GM19467 (cell line): Measurements from ENCODE around the gene BLID.

Source experiments
- ATAC-seq: cut with Tn5 transposase; IDR thresholded peaks from one replicate; pipeline ENCODE4 v1.9.1; 2021; ENCODE audit warnings: mild to moderate bottlenecking, moderate library complexity; ENCODE audit not compliant: unreplicated experiment

The BLID gene

DNA sequence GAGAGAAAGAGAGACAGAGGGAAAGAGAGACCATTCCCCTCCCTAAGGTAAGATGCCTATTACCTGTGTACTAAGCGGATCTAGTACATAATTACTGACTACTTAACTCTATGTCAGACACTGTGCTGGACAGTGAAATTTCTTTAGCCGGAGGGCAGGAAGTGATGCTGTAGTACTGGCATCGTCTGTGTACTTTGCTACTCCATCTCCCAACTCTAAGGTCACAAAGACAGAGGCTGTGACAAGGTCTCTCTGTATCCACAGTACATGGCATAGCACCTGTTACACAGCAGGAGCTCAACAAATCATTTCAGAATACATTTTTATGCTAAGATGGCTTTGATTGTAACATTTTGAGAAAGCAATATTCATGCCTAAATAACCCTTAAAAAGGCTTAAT, 9.0 kb downstream of the BLID start:
- ATAC-seq = no peak

DNA sequence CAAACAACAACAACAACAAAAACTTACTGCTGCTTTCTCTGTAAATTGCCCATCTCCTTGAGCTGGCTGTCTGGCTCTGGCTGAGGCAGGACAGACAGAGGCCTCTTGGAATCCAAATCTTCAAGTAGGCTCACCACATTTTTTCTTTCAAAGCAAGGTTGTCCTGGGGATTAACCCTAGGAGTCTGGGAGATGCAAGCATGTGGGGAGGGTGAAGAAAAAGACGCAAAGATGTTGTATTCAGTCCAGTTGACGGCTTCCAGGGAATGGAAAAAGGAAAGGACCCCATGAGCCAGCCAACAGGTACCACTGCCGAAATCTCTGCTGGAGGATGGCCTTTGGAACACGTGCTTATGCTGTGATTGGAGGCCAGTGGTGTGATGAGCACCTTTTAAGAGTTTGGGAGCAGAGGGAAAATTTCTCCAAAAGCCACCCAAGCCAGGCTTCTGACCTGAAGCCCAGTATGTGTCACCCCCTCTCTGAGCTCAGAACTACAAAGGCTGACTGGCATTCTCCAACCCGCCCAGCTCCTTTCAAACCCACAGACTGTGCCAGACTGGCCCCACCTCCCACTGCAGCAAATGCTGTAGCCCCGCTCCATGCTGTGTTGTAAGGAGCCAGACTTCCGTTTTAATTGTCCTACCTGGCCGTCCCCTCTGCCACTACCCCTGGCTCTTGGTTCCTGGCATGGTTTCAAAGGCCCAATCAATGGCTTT, 10.8 kb downstream of the BLID start:
- ATAC-seq = no peak

DNA sequence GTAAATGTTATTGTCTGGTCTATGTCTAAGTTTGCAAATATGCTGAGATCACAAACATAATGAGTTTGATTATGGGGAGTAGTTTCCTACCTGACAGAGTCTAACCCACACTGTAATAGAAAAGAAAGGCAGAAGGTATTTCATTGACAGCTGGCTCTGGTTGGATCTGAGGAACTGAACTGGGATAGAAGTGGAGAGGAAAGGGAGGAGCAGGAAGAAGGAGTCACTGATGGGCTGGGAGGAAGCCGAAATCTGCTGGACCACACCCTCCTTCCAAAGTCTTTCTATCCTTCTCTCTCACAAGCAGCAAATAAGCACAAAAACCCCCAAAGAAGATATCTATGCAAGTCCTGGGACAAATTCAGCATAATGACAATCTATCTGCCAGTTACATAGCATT, 11.7 kb downstream of the BLID start:
- no peak for ATAC-seq

DNA sequence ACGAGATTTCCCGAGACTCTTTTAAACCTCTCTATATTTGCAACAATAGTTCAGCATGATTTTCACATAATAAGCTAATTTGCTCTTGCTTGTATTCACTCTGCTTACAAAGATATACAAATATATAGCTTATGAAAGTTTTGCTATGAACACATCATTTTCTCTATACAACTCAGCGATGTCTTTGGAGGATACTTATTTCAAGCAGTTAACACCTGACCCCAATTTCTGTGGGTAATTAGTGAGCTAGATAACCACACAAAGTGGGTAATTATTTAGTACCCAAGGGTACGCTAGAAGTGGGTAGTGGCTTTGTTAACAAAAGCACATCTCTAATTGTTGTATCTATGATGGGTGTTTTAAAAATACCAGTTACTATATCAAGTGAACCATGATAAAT, 12.3 kb downstream of the BLID start:
- no peak for ATAC-seq

DNA sequence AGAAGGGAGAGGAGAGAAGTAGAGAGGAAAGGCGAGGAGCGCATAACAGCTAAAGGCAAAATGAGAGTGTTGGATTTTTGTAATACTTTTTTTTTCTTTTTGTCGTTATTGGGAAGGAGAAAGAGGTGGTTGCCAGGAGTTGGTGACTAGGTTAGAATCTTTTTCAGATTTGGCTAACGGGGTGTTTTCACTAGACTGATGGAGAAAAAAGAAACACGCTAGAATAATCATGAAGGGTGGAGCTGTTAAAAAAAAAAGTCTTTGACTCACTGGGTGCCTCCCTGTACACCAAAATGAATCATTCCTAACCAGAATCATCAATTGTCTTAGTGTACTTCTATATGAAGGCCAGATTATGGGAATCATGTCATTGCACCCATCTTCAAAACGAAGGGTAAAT, 12.7 kb downstream of the BLID start:
- ATAC-seq = no peak

DNA sequence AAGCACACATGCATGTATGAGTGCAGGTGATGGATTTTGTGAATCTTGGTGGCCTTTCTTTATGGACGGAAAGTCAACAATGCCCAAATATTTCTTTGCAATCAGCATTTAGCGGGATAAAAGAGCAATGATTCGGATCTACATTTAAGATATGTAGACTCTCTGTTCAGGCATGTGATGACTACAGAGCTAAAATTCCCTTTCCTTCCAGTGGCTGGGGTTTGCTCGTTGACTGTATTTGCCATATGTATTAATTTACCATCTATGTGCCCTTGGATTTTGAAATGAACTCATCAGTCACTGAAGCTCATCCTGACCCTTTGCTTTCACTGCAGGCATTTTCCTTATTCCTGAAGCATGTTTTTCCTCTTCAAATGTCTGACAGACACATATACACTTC, 13.6 kb downstream of the BLID start:
- no peak for ATAC-seq

DNA sequence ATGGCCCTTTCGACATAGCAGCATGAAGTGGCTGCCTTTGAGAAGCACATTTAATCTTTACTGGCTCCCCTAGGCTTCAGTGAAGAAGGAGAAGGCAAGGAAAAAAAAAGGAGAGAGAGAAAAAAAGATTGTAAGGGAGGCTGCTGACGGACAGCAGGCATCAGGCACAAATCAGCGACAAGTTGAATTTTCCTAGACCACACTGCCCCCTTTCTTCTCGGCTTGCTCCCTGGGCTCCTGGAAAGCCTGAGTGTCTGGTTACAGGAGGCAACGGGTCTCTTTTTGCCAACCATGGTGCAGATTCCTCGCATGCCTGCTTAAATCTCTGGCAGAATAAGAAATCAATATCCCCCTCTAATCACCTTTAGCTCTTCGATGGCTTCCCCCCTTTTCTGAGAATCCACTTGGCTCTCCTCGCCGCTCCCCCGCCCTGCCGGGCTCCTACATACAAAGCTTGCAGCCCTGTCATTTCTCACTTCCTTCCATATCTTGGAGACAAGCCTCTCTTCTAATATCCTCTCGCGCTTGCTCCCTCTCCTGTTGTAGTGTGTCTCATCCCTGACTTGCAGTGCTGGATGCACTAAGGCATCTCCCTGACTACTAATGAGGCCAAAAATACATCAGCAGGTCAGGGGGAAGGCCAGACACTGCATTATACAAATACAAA, 14.3 kb downstream of the BLID start:
- ATAC-seq = no peak

DNA sequence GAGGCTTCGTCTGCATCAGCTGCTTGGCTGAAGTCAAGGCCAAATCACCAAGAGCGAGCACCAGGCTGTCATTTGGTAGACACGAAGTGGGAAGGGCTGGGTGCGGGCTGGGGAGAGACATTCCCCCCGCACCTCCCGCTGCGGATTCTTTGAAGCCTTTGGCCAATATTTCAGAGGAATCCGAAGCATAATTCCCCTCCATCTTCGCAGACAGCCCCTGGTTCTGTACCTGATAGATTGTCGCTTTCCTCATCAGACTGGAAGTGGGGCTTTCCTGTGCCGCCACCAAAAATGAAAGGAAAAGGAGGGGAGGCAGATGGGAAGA, 15.3 kb downstream of the BLID start:
- no peak for ATAC-seq

DNA sequence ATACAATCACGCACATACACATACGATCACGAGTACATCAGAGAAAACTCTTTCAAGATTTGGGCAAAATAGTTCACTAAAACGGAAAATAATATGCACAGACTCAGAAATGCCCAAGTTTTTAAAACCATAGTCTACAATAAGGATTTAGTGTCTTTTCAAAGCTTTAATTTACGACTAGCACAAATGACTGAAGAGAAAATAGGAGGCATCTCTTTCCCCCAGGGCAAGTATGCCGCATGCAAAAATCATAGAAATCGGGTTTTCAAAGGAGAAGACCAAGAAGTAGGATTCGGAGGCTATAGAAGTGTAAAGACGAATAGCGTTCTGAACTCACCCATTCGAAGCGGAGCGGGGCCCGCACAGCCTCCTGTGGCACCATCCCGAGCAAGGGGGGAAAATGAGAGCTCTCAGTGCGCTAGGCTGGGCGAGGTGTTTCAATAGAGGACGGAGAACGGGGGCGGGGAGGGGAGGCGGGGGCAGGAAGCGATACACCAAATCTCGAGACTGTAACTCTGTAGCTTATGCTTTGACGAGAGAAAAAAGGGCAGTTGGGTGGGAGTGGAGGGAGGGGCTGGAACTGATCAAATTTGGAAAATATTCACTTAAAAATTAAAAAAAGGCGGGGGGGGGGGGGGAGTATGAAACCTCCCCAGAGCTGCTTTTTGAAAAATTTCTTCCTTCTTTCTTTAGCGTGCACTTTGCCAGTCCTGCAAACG, 15.8 kb downstream of the BLID start:
- no peak for ATAC-seq

DNA sequence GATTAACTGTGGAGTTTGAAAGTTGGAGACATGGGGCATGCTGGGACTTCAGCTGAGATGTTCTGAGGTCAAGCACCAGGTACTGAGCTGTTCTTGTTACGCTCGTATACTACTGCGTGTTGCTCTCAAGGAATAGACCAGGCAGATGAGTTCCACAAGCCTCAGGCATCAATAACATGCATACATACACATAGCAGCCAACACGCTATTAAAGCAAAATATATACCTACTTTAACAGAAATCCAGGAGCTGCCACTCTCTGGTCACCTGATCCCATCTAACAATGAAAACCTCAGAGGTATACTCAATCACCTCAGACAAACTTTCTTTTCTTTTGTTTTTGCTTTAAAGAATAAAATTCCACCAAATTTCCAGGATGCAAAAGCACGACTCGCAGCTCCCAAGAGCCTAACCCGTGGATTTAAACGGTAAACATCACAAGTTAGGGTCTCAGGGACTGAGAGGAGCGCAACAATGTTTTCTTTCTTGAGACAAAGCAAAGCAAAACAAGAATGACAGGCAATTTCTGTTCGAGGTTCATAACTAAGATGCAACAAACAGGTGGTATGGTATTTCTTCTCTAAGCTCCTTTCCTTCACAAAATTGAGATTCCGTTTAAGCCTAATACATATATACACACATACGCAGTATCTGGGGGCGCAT, 16.5 kb downstream of the BLID start:
- no peak for ATAC-seq

DNA sequence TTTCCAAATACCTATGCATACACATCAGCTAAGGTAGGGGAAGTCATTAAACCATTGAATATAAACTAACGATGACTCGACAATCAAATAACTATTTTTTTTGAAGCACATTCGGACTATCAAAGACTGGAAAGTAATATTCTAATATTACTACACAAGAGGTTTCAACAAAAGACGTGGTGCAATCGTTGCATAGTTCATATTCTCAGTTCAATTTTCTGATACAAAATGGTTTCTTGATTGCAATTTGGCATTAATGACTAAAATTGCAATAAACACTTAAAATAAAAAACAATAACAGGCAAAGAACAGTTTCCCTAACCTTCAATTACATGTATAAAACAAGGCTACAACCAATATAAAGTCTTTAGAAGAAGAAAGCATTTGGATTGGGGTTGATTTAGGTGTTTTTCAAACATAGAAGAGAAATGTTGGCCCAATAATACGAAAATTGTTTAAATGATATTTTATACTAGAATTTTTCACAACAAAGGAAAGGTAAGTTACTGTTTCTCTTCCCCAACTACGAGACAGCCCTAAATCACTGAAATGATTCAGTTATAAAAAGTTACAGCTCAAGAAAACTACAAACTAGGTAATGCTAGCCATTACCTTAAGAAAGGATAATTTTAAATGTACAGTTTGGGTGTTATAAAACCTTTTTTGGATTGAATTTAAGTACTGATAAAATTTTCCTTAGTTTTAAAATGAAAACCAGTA, 17.6 kb downstream of the BLID start:
- ATAC-seq = no peak

DNA sequence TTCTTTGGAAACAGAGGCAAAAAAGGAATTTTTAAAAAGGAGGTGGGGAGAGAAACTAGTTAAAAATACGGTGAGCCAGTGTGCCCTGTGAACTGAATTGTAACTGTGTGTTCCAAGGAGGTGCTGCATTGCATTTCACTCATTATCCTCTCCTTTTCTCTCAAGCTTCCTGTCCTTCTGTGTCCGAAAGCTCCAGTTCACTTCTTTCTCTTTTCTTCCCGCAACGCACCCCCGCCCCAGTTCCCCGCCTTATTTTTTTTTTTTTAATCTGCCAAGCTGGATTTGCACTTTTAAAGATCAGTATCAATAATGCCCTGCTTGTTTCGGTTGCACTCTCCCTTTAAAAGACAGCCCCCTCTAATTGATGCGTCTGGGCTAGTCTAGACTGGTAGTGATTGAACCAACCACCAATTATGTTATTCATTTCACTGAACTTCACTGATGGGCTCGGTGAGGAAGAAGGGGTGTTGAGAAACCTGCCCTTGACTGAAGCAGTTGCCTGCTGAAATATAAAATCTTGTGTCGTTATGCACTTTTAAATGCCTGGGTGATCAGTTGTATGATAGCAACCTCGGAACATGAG, 18.5 kb downstream of the BLID start:
- ATAC-seq = no peak

DNA sequence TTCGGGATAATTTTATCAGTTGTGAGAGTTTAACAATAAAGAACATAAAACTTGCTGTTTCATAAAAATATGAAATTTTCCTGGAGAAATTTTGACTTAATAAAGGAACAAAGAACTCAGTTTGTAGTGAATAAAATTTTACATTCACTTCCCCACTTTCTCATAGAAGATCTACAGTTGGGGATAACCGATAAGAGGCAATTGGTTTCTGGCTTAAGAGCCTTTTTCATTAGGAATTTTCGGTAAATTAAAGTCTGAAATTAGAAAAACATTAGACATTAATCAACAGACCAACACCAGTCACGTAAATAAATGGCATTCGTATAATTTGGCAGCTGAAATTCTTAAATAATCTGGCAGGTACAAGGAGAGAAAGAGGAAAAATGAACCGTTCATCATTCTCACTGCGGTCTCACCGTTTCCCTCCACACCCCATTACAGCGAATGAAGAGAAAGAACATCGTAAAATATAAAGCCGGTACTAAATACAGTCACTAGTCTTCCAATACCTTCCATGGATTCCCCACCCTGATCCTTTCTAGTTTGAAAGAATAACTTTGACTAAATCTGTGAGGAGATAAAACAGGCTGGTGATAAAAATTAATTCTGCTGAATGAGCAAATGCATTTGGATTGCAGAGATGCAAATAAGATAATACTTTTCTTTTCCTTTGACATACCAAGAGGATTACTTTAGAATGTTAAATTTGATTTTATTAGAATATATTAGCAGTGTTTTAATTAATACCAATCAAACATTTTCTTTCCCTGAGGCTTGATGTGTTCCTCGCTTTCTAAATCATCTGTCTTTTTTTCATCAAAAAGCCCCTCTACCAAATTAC, 19.5 kb downstream of the BLID start:
- ATAC-seq = no peak

DNA sequence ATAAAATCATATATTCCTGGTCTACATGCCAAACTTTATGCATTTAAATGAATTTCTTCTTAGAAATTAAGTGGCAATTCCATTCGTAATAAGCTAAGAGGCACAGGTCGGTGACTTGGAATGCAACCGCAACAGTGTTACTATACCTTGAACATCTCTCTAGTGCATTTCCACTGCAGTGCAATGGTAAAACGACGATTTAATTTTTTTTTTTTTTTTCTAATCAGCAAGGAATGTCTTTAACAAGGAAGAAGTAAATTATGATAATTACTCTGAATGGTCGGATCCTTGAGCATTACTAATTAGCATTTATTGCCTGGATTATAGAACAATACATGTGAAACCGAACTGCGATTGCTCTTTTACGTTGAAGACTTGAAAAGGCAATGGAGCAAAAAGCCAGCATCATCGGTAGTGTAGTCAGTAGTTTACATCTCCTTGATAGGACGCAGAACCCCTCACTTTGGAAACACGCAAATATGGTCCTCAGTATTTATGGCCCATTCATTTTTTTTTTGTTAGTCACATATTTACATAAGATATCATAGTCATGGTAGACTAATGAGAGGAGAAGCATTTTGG, 20.2 kb downstream of the BLID start:
- no peak for ATAC-seq

DNA sequence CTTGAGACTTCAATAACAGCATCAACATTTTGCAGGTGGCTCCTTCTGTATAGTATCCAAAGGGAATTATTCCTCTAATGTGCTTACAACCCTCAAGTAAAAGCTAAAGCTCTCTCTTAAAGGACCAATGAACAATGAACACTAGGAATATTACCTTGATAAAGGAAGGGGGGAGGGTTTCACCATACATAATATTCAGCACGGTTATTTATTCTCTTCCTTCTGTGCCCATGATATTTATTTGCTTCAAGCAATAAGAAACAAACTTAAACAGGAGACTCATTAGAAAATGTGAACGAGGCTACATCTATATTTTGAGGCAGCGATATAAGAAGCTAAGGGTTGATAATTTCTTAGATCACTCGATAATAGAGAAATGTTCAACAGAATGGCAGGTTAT, 21.2 kb downstream of the BLID start:
- no peak for ATAC-seq

DNA sequence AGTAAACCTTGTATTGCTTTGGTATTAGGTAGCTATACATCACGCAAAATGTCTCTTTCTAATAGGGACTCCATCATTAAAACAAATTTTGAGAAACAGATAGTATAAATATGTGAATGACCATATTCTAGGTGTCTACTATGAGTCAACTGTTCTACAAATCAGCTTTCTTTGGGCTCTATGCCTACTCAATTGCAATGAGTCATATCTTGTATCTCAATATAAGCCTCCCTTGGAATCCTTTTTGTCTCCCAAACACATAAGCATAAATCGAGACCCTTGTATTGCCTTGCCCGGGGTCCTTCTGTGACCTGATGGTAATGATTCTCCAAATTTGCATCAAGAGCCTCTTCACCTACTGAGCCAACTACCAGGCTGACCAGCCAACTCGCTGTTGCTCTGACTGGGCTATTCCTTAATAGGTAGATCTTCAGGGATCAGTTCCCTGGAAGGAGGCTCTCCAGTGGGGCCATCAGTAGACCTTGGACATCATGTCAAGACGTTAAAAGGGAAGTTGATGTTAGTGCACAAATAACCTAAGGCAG, 22.2 kb downstream of the BLID start:
- no peak for ATAC-seq

DNA sequence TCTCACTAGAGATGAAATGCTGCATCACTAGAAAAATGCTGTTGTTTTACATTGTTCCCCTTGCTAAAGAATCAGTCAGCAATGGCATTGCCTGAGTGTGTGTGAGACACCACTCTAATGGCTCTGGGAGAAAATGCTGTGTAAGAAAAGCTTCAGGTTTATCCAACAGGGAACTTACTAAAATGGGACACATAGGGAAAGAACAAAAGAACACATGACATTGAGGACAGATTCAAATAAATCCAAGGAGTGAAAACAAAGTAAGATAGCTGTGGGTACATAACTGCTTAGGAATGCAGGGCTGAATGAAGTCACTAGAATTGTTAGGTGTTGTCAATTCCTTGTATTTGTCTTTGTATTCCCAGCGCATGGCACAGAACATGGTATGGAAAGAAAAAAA, 24.2 kb downstream of the BLID start:
- ATAC-seq = no peak

DNA sequence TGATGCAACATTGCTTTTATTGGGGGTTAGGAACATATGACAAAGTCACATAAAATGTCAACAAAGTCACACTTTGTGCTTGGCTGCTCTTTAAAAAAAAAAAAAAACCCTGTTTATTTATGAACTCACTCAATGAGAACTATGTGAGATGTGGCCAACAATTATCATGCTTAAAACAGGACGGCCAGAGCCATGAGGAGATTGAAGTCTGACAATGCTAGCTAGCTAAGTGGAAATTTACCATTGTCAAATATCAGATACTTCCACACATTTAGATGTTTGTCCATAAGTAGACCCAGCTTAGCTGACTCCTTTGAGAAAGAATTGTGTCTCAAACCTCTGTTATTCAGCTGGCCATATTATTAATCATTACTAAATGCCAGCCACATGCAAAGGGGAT, 26.9 kb downstream of the BLID start:
- no peak for ATAC-seq

DNA sequence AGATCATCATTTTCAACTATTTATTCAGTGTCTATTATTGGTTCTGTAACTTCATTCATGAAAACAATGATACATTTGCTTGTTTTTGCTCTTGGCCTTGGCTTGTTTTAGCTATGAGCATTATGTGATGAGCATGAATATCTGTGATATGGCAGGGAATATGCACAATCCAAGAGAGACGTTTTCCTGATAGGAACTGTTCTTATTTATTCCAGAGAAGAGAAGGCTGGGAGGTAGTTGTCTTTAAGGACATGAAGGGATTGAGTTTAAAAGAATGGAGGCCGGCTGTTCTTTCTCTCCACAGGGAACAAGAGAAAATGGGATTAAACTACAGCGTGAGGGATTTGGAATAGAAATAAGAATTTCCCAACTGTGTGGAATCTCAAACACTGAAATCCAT, 30.3 kb downstream of the BLID start:
- no peak for ATAC-seq
